CD4-positive, CD25-positive, alpha-beta regulatory T cell (primary cell): Measurements from ENCODE around the gene PRKG1. TPM values are rescaled to one million over a fixed set of nuclear protein-coding genes. Genes with fewer than 3 reads are reported as not detected.
"Not testable (repeated sequence)": the region's sequence is repeated elsewhere in the genome, so short reads cannot be mapped to it uniquely, and the experiment has no call there.

Source experiments
- ATAC-seq, 2 donors: fragments of 150-1000 bp; cut with Tn5 transposase; one replicate each; pipeline ENCODE4 v1.10.0; 2021; ENCODE audit warnings: low read depth in 2 of 2, moderate number of reproducible peaks in 2 of 2, moderate library complexity in 1 of 2
- DNase-seq, 3 donors: peaks; one replicate each; pipeline versions ENCODE4 v3.0.0 to v3.0.0-alpha.2; 2012 to 2022; ENCODE audit warnings: mixed read lengths in 1 of 3
- H3K27ac ChIP-seq: one replicate; pipeline ENCODE4 v1.7.0; 2013; ENCODE audit warnings: mild to moderate bottlenecking, low read length; ENCODE audit not compliant: insufficient read depth, poor library complexity, severe bottlenecking
- H3K27me3 ChIP-seq: one replicate; pipeline ENCODE4 v1.7.0; 2013; ENCODE audit warnings: low read length; ENCODE audit not compliant: control insufficient read depth, insufficient read depth
- H3K36me3 ChIP-seq: one replicate; pipeline ENCODE4 v1.7.0; 2013; ENCODE audit warnings: mild to moderate bottlenecking, low read length, moderate library complexity; ENCODE audit not compliant: control insufficient read depth, insufficient read depth
- H3K4me1 ChIP-seq: 2 replicates; pipeline ENCODE4 v1.7.0; 2013; ENCODE audit warnings: mild to moderate bottlenecking, low read length; ENCODE audit not compliant: insufficient read depth, control insufficient read depth, poor library complexity, severe bottlenecking
- H3K4me3 ChIP-seq: one replicate; pipeline ENCODE4 v1.7.0; 2013; ENCODE audit warnings: low read depth, mild to moderate bottlenecking, low read length, moderate library complexity
- H3K9me3 ChIP-seq, 2 experiments: 1 replicate in 1 of 2; 2 replicates in 1 of 2; pipeline ENCODE4 v1.7.0; 2013; ENCODE audit warnings: low read length in 2 of 2, mild to moderate bottlenecking in 1 of 2, moderate library complexity in 1 of 2; ENCODE audit not compliant: control insufficient read depth in 2 of 2
- H3K27ac Mint-ChIP-seq, 3 donors: one replicate each; pipeline ENCODE4 v1.8.0; 2020 to 2022; ENCODE audit warnings: mild to moderate bottlenecking in 3 of 3, mixed read lengths in 3 of 3, moderate library complexity in 2 of 3
- H3K27me3 Mint-ChIP-seq: one replicate; pipeline ENCODE4 v1.8.0; 2022; ENCODE audit warnings: mild to moderate bottlenecking, mixed read lengths
- H3K36me3 Mint-ChIP-seq: one replicate; pipeline ENCODE4 v1.8.0; 2020; ENCODE audit warnings: mixed read lengths
- H3K4me1 Mint-ChIP-seq, 4 donors: one replicate each; pipeline ENCODE4 v1.8.0; 2020 to 2022; ENCODE audit warnings: mixed read lengths in 4 of 4, mild to moderate bottlenecking in 1 of 4
- H3K4me3 Mint-ChIP-seq, 4 donors: one replicate each; pipeline ENCODE4 v1.8.0; 2020 to 2022; ENCODE audit warnings: mild to moderate bottlenecking in 4 of 4, mixed read lengths in 4 of 4, moderate library complexity in 3 of 4
- H3K9me3 Mint-ChIP-seq, 7 donors: one replicate each; pipeline ENCODE4 v1.8.0; 2020 to 2022; ENCODE audit warnings: mixed read lengths in 7 of 7, mild to moderate bottlenecking in 3 of 7, moderate library complexity in 2 of 7
- polyA plus RNA-seq, 4 donors: library from polyadenylated mRNA; unstranded; fragments of 300-500 nt; fragmentation: Illumina TruSeq; gene quantifications; one replicate each; pipeline ENCODE4 v1.2.3, GENCODE V29; 2021
- total RNA-seq: library from RNA; stranded (reverse); gene quantifications from one replicate; pipeline ENCODE4 v1.2.3, GENCODE V29; 2022

Gene PRKG1
- total and polyA plus RNA-seq, 5 donors from 2014 or later: 0.30 TPM; not detected in 4

DNA sequence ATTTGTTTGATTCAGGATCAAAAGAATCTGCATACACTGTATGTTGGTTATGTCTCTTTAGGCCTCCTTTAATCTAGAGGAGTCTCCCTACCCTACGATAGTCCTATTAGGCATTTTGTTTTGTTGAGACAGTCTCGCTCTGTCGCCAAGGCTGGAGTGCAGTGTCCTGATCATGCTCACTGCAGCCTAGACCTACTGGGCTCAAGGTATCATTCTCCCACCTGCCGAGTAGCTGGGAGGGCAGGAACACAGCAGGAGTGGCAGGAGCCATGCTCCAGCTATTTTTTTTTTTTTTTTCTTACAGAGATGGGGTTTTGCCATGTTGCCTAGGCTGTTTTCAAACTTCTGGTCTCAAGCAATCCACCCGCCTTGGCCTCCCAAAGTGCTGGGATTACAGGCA, 1116.8 kb downstream of the PRKG1 start:
- H3K27ac ChIP-seq: no peak overlapping the region
- H3K27ac Mint-ChIP-seq: no peak overlapping the region
- no peak overlapping the region for H3K4me3 Mint-ChIP-seq
- DNase-seq (no peak), ATAC-seq (no peak)
- no peaks in the 10 kb centered on the region for H3K36me3 Mint-ChIP-seq
- no peaks in the 10 kb centered on the region for H3K27me3 Mint-ChIP-seq
- no peaks in the 10 kb centered on the region for H3K36me3 ChIP-seq
- no peaks in the 10 kb centered on the region for H3K27me3 ChIP-seq
- H3K4me3 ChIP-seq: no peak overlapping the region
- H3K9me3 ChIP-seq: no peaks in the 10 kb centered on the region
- no peaks in the 10 kb centered on the region for H3K4me1 ChIP-seq
- no peaks in the 10 kb centered on the region for H3K9me3 Mint-ChIP-seq
- no peaks in the 10 kb centered on the region for H3K4me1 Mint-ChIP-seq

DNA sequence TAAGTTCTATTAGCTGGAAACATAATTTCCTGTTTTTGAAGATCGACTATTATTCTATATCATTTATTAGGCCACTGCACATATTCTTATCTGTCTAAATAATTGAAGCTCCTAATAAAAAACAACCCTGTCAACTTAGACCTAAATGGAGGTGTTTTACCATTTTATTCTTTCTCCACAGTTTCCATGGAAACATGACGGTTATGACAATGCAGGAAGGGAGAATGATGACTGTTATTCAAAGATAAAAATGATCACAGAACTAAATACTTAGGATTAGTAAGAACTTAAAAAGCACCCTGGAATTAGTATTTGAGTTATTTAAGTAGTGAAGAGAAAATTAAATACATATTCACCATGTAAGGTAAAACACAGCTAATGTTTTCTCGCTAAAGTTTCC, 1119.9 kb downstream of the PRKG1 start:
- no peaks in the 10 kb centered on the region for H3K36me3 Mint-ChIP-seq
- H3K27me3 Mint-ChIP-seq: no peaks in the 10 kb centered on the region
- no peak for DNase-seq
- Histone ChIP-seq H3K36me3 (no peaks in the 10 kb centered on the region), H3K27me3 (no peaks in the 10 kb centered on the region), H3K4me3 (no peak overlapping the region), H3K9me3 (no peaks in the 10 kb centered on the region), H3K4me1 (no peaks in the 10 kb centered on the region), H3K27ac (no peak overlapping the region)
- H3K9me3 Mint-ChIP-seq: no peaks in the 10 kb centered on the region
- no peak overlapping the region for H3K4me3 Mint-ChIP-seq
- ATAC-seq: no peak
- no peak overlapping the region for H3K27ac Mint-ChIP-seq
- H3K4me1 Mint-ChIP-seq: no peaks in the 10 kb centered on the region

DNA sequence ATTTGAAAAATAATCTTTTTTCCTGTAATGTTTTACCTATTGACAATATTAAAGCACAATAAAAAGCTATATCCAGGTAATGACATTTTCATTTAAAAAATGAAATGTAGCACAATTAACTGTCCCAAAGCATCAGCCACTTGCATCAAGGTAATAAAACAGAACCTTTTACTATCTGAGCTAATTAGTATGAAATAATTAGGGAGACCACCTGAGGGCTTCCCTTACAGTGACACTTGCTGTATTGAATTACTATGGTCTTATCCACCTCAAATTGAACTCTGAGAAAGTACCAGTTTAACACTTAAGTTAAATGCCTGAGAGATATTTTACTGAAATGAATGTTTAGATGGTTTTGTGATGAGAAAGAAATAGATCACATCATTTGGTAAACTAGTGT, 1120.4 kb downstream of the PRKG1 start:
- no peak for ATAC-seq
- no peak overlapping the region for H3K27ac ChIP-seq
- Mint-ChIP-seq H3K9me3 (no peaks in the 10 kb centered on the region), H3K27ac (no peak overlapping the region), H3K36me3 (no peaks in the 10 kb centered on the region), H3K27me3 (no peaks in the 10 kb centered on the region), H3K4me1 (no peaks in the 10 kb centered on the region), H3K4me3 (no peak overlapping the region)
- no peaks in the 10 kb centered on the region for H3K4me1 ChIP-seq
- H3K9me3 ChIP-seq: no peaks in the 10 kb centered on the region
- no peak for DNase-seq
- no peaks in the 10 kb centered on the region for H3K27me3 ChIP-seq
- no peak overlapping the region for H3K4me3 ChIP-seq
- H3K36me3 ChIP-seq: no peaks in the 10 kb centered on the region

DNA sequence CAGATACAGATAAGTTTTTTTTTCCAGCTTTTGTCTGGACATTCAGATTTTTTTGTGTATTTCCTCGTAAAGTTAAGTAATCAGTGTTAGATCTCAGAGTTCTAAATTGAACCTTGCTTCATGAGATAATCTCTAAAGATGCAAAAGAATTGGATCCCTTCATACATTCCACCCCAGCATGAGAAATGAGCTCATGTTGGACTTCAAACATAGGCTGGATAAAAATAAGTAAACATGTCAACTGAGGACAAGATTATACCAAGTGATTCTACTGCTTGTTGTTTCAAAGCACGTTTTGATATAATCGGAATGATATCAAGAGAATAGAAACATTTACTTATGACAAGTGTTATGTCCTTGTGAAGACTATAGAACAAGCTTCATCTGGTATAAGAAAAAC, 1122.8 kb downstream of the PRKG1 start:
- no peak overlapping the region for H3K27ac ChIP-seq
- Mint-ChIP-seq H3K36me3 (no peaks in the 10 kb centered on the region), H3K9me3 (peaks cover 0 to 1% (median 0%) of the 10 kb centered on the region in 7 donors), H3K4me1 (no peaks in the 10 kb centered on the region), H3K4me3 (no peak overlapping the region), H3K27me3 (no peaks in the 10 kb centered on the region), H3K27ac (no peak overlapping the region)
- H3K9me3 ChIP-seq: no peaks in the 10 kb centered on the region
- DNase-seq (no peak), ATAC-seq (no peak)
- no peak overlapping the region for H3K4me3 ChIP-seq
- H3K4me1 ChIP-seq: no peaks in the 10 kb centered on the region
- no peaks in the 10 kb centered on the region for H3K27me3 ChIP-seq
- no peaks in the 10 kb centered on the region for H3K36me3 ChIP-seq

DNA sequence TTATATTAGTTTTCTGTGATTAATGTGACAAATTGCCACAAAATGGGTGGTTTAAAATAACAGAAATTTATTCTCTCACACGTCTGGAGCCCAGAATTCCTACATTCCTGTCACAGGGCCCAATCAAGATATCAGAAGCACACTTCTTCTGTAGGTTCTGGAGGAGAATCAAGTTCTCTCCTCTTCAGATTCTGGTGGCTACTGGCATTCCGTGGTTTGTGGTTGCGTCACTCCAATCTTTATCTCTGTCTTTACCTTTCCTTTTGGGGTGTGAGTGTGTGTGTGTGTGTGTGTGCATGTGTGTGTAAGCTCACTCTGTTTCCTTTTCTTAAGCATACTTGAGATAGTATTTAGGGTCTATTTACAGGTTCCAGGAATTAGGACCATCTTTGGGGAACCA, 1124.3 kb downstream of the PRKG1 start:
- Mint-ChIP-seq H3K27ac (no peak overlapping the region), H3K27me3 (no peaks in the 10 kb centered on the region), H3K9me3 (peaks cover 0 to 5% (median 0%) of the 10 kb centered on the region in 7 donors), H3K4me3 (no peak overlapping the region), H3K36me3 (no peaks in the 10 kb centered on the region), H3K4me1 (no peaks in the 10 kb centered on the region)
- ATAC-seq (no peak), DNase-seq (no peak)
- H3K27ac ChIP-seq: no peak overlapping the region
- no peaks in the 10 kb centered on the region for H3K4me1 ChIP-seq
- no peaks in the 10 kb centered on the region for H3K36me3 ChIP-seq
- H3K4me3 ChIP-seq: no peak overlapping the region
- no peaks in the 10 kb centered on the region for H3K27me3 ChIP-seq
- no peaks in the 10 kb centered on the region for H3K9me3 ChIP-seq

DNA sequence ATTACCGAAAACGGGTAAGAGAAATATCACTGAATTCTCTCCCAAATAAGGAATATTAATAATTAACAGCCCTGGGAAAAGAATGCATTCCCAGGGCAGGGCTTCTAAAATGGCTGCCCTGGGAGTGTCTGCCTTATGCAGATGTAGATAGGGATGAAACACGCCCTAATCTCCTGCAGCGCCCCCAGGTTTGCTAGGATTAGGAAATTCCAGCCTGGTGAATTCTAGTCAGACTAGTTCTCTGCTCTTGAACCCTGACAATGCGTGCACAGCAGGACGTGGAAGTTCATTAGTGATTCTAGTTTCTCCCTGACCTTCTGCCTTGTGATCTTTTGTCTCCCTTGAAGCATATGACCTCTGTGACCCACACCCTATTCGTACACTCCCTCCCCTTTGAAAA, 1130.6 kb downstream of the PRKG1 start:
- H3K27ac Mint-ChIP-seq, H3K27ac ChIP-seq, H3K36me3 Mint-ChIP-seq, H3K4me3 ChIP-seq, H3K27me3 Mint-ChIP-seq, DNase-seq, H3K36me3 ChIP-seq, H3K9me3 ChIP-seq, H3K4me1 ChIP-seq, ATAC-seq, H3K4me1 Mint-ChIP-seq, H3K27me3 ChIP-seq, H3K9me3 Mint-ChIP-seq, H3K4me3 Mint-ChIP-seq: not testable (repeated sequence)

DNA sequence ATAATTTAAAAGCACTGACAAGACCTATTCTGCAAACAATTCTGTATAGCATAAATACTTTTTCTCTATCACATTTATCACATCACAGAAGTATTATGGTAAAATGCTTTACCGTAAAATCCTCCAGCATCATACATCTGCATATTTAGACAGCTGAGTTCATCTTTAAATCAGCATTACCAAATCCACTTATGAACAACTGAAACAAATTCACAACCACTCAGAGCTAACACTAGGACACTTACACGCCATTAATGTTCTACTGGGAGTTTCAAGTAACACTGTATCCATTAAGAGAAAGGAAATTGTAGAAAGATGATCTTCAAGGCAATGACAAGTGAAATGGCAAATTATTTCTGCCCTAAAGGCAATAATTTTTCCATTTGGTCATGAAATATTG, 1134.1 kb downstream of the PRKG1 start:
- Mint-ChIP-seq H3K27me3 (no peaks in the 10 kb centered on the region), H3K9me3 (peaks cover 0 to 1% (median 0%) of the 10 kb centered on the region in 7 donors), H3K4me1 (no peaks in the 10 kb centered on the region), H3K4me3 (no peak overlapping the region), H3K36me3 (no peaks in the 10 kb centered on the region), H3K27ac (no peak overlapping the region)
- ATAC-seq (no peak), DNase-seq (no peak)
- H3K4me1 ChIP-seq: no peaks in the 10 kb centered on the region
- no peak overlapping the region for H3K27ac ChIP-seq
- no peak overlapping the region for H3K4me3 ChIP-seq
- no peaks in the 10 kb centered on the region for H3K27me3 ChIP-seq
- H3K36me3 ChIP-seq: no peaks in the 10 kb centered on the region
- H3K9me3 ChIP-seq: no peaks in the 10 kb centered on the region

DNA sequence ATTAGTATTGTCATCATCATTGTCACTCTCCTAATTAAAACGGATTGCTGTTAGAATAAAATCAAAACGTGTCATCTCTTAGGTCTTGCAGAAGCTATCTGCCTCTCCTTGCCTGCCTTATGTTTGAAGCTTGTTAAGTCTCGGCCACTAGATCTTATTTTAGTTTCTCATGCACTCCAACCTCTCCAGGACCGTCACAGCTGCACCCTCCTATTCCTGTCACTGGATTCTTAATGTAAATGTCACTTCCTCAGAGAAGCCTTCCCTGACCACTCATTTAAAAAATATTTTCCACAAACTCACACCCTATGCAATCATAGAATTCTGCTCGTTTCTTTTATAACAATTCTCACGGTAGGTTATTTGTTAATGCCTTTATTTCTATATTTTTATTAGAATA, 1135.9 kb downstream of the PRKG1 start:
- no peaks in the 10 kb centered on the region for H3K36me3 Mint-ChIP-seq
- peaks cover 0 to 1% (median 0%) of the 10 kb centered on the region in 7 donors for H3K9me3 Mint-ChIP-seq
- ATAC-seq: no peak
- no peaks in the 10 kb centered on the region for H3K27me3 Mint-ChIP-seq
- DNase-seq: no peak
- no peaks in the 10 kb centered on the region for H3K27me3 ChIP-seq
- no peak overlapping the region for H3K27ac Mint-ChIP-seq
- H3K36me3 ChIP-seq: no peaks in the 10 kb centered on the region
- H3K4me1 Mint-ChIP-seq: no peaks in the 10 kb centered on the region
- H3K4me3 ChIP-seq: no peak overlapping the region
- no peaks in the 10 kb centered on the region for H3K4me1 ChIP-seq
- H3K4me3 Mint-ChIP-seq: no peak overlapping the region
- no peaks in the 10 kb centered on the region for H3K9me3 ChIP-seq
- H3K27ac ChIP-seq: no peak overlapping the region
